Body of pancreas (tissue), 4 donors: Measurements from ENCODE around the gene KLHDC9. TPM values are rescaled to one million over a fixed set of nuclear protein-coding genes. Genes with fewer than 3 reads are reported as not detected.

Source experiments
- ATAC-seq: fragments of 150-250 bp; one replicate; pipeline ENCODE4 v1.9.1; 2016
- DNase-seq, 4 donors: peaks; one replicate each; pipeline ENCODE4 v3.0.0-alpha.2; 2019
- H3K27ac ChIP-seq, 4 donors: fragments of 200-600 bp; sonication (generic); 1 replicate in 3 of 4; 2 replicates in 1 of 4; pipeline versions ENCODE4 v1.5.1 to v1.6.1; 2016 to 2019; ENCODE audit warnings: mild to moderate bottlenecking in 1 of 4, mixed read lengths in 1 of 4, moderate library complexity in 1 of 4
- H3K27me3 ChIP-seq, 2 donors: fragments of 200-600 bp; sonication (generic); one replicate each; pipeline ENCODE4 v1.6.0; 2016; ENCODE audit warnings: mild to moderate bottlenecking in 1 of 2
- H3K36me3 ChIP-seq, 2 donors: fragments of 200-600 bp; sonication (generic); replicated peaks in 1 of 2; 2 replicates each; pipeline ENCODE4 v1.5.1; 2016; ENCODE audit warnings: low read depth in 2 of 2; ENCODE audit not compliant: insufficient read depth in 1 of 2
- H3K4me1 ChIP-seq: fragments of 200-600 bp; sonication (generic); one replicate; pipeline ENCODE4 v1.6.0; 2016
- H3K4me3 ChIP-seq, 2 donors: fragments of 200-600 bp; sonication (generic); 1 replicate in 1 of 2; 2 replicates in 1 of 2; pipeline ENCODE4 v1.5.1; 2016 to 2019
- H3K9me3 ChIP-seq, 3 donors: fragments of 200-600 bp; sonication (generic); 1 replicate in 2 of 3; 2 replicates in 1 of 3; pipeline ENCODE4 v1.5.1; 2016
- POLR2A ChIP-seq, 3 donors: fragments of 450-650 bp; IDR thresholded peaks; one replicate each; pipeline ENCODE4 v1.6.1; 2016; ENCODE audit warnings: antibody characterized with exemption in 3 of 3, mild to moderate bottlenecking in 2 of 3
- WGBS, 2 donors: methylation state at CpG; one replicate each; pipeline ENCODE4 v1.1.5; 2017; 5-methylcytosine and 5-hydroxymethylcytosine counted together
- intact Hi-C: fragments of 100-400 bp; cut with DNase I; formaldehyde crosslinking; loops from one replicate; pipeline ENCODE4 v1.15.1; 2023
- total RNA-seq, 2 donors: library from RNA; depleted of rRNA; stranded (reverse); fragments of >200 nt; gene quantifications; one replicate each; pipeline ENCODE4 v1.1.0, GENCODE V29; 2016
- TF ChIP-seq, protein P1 (sequence below), 7 experiments: fragments of 450-650 bp in 4 of 7; fragments of 200-600 bp in 3 of 7; sonication (generic) in 3 of 7; IDR thresholded peaks; one replicate each; pipeline ENCODE4 v1.5.1; 2016 to 2019; ENCODE audit warnings: antibody characterized with exemption in 7 of 7

Gene KLHDC9, protein sequence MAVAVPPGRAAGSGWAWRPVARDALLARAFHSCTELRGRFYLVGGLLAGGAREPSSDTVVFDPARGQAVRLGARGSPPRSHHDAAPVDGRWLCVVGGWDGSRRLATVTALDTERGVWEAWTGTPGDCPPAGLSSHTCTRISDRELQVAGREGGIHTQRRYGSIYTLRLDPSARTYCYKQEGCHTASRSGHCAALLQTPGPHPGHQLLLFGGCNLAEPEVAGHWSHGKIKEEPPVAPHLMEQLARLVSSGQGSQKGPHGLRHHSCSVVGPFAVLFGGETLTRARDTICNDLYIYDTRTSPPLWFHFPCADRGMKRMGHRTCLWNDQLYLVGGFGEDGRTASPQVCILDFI
- 10 to 100 TPM; 13.5 to 22.7 TPM for total RNA-seq

GRCh38 chr1:161098210-161099068, at the start of gene KLHDC9:
Gene KLHDC9, plus strand, starts transcription at chr1:161098361. Its CDS starts 175 bp downstream, at chr1:161098536.
- WGBS, 2 donors: 3 to 8% methylated on average over 7 to 71 of the region's 71 CpGs
- ATAC-seq: peak; percentile 96
- peak in 2 of 3 donors; percentile 40 to 45 for TF ChIP-seq POLR2A (IDR thresholded peaks at IDR 0.05)
- TF ChIP-seq, protein P1, sequence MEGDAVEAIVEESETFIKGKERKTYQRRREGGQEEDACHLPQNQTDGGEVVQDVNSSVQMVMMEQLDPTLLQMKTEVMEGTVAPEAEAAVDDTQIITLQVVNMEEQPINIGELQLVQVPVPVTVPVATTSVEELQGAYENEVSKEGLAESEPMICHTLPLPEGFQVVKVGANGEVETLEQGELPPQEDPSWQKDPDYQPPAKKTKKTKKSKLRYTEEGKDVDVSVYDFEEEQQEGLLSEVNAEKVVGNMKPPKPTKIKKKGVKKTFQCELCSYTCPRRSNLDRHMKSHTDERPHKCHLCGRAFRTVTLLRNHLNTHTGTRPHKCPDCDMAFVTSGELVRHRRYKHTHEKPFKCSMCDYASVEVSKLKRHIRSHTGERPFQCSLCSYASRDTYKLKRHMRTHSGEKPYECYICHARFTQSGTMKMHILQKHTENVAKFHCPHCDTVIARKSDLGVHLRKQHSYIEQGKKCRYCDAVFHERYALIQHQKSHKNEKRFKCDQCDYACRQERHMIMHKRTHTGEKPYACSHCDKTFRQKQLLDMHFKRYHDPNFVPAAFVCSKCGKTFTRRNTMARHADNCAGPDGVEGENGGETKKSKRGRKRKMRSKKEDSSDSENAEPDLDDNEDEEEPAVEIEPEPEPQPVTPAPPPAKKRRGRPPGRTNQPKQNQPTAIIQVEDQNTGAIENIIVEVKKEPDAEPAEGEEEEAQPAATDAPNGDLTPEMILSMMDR (IDR thresholded peaks at IDR 0.05): peak in 4 of 7 experiments; percentile 18 to 55 (median 48)
- H3K27ac ChIP-seq: peak within 1 kb of the TSS; percentile 46 to 87 (median 64)
- DNase-seq: peak; percentile 90 to 95 (median 94)
- no peaks in the 10 kb centered on the region for H3K27me3 ChIP-seq
- intact Hi-C loops: loop anchor here (10.0 kb wide), 2 partner anchors 104 to 264 kb away; no protein-coding TSS in a partner anchor
- H3K4me3 ChIP-seq: peak within 1 kb of the TSS; percentile 64 to 68
- H3K9me3 ChIP-seq: no peaks in the 10 kb centered on the region
- H3K36me3 ChIP-seq: peaks cover 0 to 3% of the 10 kb centered on the region in 2 donors
- H3K4me1 ChIP-seq: peaks cover 20% of the 10 kb centered on the region

GRCh38 chr1:161048949-161049722, 49.0 kb upstream of the KLHDC9 start:
- no peak for ATAC-seq
- intact Hi-C loops: no loop called here
- Histone ChIP-seq H3K9me3 (no peaks in the 10 kb centered on the region), H3K4me3 (no peak overlapping the region), H3K27ac (no peak overlapping the region), H3K36me3 (no peaks in the 10 kb centered on the region), H3K4me1 (peaks cover 13% of the 10 kb centered on the region), H3K27me3 (no peaks in the 10 kb centered on the region)
- TF ChIP-seq, protein P1 (IDR thresholded peaks at IDR 0.05): no peak
- TF ChIP-seq POLR2A (IDR thresholded peaks at IDR 0.05): no peak
- DNase-seq: no peak
- WGBS, 2 donors: 93 to 100% methylated on average over 5 of the region's 5 CpGs

- H3K27me3 ChIP-seq: no peaks in the 10 kb centered on the region
- no peak overlapping the region for H3K27ac ChIP-seq
- H3K4me3 ChIP-seq: no peak overlapping the region
- ATAC-seq: no peak
- H3K36me3 ChIP-seq: no peaks in the 10 kb centered on the region
- no peak for DNase-seq
- no peaks in the 10 kb centered on the region for H3K9me3 ChIP-seq
- TF ChIP-seq, protein P1 (IDR thresholded peaks at IDR 0.05): no peak
- TF ChIP-seq POLR2A (IDR thresholded peaks at IDR 0.05): no peak
- WGBS, 2 donors: 82 to 85% methylated on average over 10 of the region's 10 CpGs
- intact Hi-C loops: no loop called here
- peaks cover 9% of the 10 kb centered on the region for H3K4me1 ChIP-seq
These were observed 46.9 kb upstream of the KLHDC9 start for GRCh38 chr1:161051219-161051618.

GRCh38 chr1:161052899-161053298, 45.3 kb upstream of the KLHDC9 start:
- TF ChIP-seq POLR2A (IDR thresholded peaks at IDR 0.05): no peak
- TF ChIP-seq, protein P1 (IDR thresholded peaks at IDR 0.05): no peak
- H3K9me3 ChIP-seq: no peaks in the 10 kb centered on the region
- no peaks in the 10 kb centered on the region for H3K27me3 ChIP-seq
- no peak for DNase-seq
- 74 to 78% methylated on average over 2 to 3 of the region's 3 CpGs for WGBS, 2 donors
- intact Hi-C loops: no loop called here
- no peaks in the 10 kb centered on the region for H3K4me1 ChIP-seq
- no peak overlapping the region for H3K4me3 ChIP-seq
- H3K27ac ChIP-seq: no peak overlapping the region
- no peak for ATAC-seq
- H3K36me3 ChIP-seq: no peaks in the 10 kb centered on the region
